Gastrocnemius medialis (tissue), 4 donors: ENCODE results near the gene PIP5K1C. TPM values are rescaled to one million over a fixed set of nuclear protein-coding genes. Genes with fewer than 3 reads are reported as not detected.

Source experiments
- ATAC-seq, 2 donors: fragments of 150-250 bp; one replicate each; pipeline ENCODE4 v1.9.1; 2016
- DNase-seq, 2 donors: peaks; one replicate each; pipeline ENCODE4 v3.0.0-alpha.2; 2019
- H3K27ac ChIP-seq, 4 donors: fragments of 200-600 bp; sonication (generic); 1 replicate in 1 of 4; 2 replicates in 3 of 4; pipeline ENCODE4 v1.5.1; 2016 to 2018; ENCODE audit warnings: mild to moderate bottlenecking in 2 of 4, moderate library complexity in 1 of 4
- H3K27me3 ChIP-seq, 3 donors: fragments of 200-600 bp; sonication (generic) in 2 of 3; 1 replicate in 1 of 3; 2 replicates in 2 of 3; pipeline versions ENCODE4 v1.5.1 to v1.6.0; 2016 to 2019; ENCODE audit warnings: mild to moderate bottlenecking in 1 of 3, moderate library complexity in 1 of 3
- H3K36me3 ChIP-seq, 2 donors: fragments of 200-600 bp; sonication (generic) in 1 of 2; one replicate each; pipeline ENCODE4 v1.5.1; 2017 to 2018
- H3K4me1 ChIP-seq, 2 donors: fragments of 200-600 bp; sonication (generic) in 1 of 2; one replicate each; pipeline ENCODE4 v1.5.1; 2016 to 2017; ENCODE audit warnings: mild to moderate bottlenecking in 2 of 2
- H3K4me3 ChIP-seq, 4 donors: fragments of 200-600 bp; sonication (generic) in 3 of 4; 1 replicate in 1 of 4; 2 replicates in 3 of 4; pipeline ENCODE4 v1.5.1; 2016 to 2019; ENCODE audit warnings: mild to moderate bottlenecking in 2 of 4
- H3K9me3 ChIP-seq, 3 donors: fragments of 200-600 bp; sonication (generic) in 2 of 3; 1 replicate in 1 of 3; 2 replicates in 2 of 3; pipeline ENCODE4 v1.5.1; 2016 to 2019
- CTCF ChIP-seq, 5 experiments: fragments of 450-650 bp in 3 of 5; fragments of 200-600 bp in 2 of 5; sonication (generic) in 2 of 5; IDR thresholded peaks in 4 of 5; conservative IDR thresholded peaks in 1 of 5; 1 replicate in 4 of 5; 2 replicates in 1 of 5; pipeline ENCODE4 v1.5.1; 2016 to 2019; ENCODE audit warnings: antibody characterized with exemption in 5 of 5, mild to moderate bottlenecking in 3 of 5, moderate library complexity in 3 of 5
- POLR2A ChIP-seq, 2 donors: fragments of 450-650 bp; IDR thresholded peaks; one replicate each; pipeline ENCODE4 v1.6.1; 2017; ENCODE audit warnings: antibody characterized with exemption in 2 of 2, mild to moderate bottlenecking in 2 of 2, moderate library complexity in 2 of 2
- in situ Hi-C, 4 donors: fragments of 200-750 bp; cut with MboI; loops; one replicate each; pipeline versions ENCODE4 v1.15.0 to v1.8.0; 2017; ENCODE audit warnings: low sequenced_read_pairs in 4 of 4
- intact Hi-C: fragments of 100-400 bp; cut with DNase I; formaldehyde crosslinking; loops from one replicate; pipeline ENCODE4 v1.15.1; 2023; ENCODE audit warnings: low total_unique reads
- total RNA-seq, 4 donors: library from RNA; depleted of rRNA; stranded (reverse); fragments of >200 nt; gene quantifications; one replicate each; pipeline versions ENCODE4 v1.1.0 to v1.2.3, GENCODE V29; 2016

PIP5K1C gene
- total RNA-seq, 4 donors from 2014 or later, result 8.2 to 18.0 (median 17.3) TPM

- Histone ChIP-seq H3K9me3 (no peaks in the 10 kb centered on the region), H3K27ac (no peak overlapping the region), H3K27me3 (peaks cover 0 to 4% (median 0%) of the 10 kb centered on the region in 3 donors), H3K4me3 (no peak overlapping the region), H3K4me1 (no peaks in the 10 kb centered on the region), H3K36me3 (no peaks in the 10 kb centered on the region)
- ATAC-seq (no peak), DNase-seq (no peak)
- TF ChIP-seq POLR2A (IDR thresholded peaks at IDR 0.05) (no peak), CTCF (IDR thresholded peaks at IDR 0.05 in 4 of 5, conservative IDR thresholded peaks at IDR 0.05 in 1 of 5) (no peak)
- intact Hi-C loops, result no loop called here
- in situ Hi-C loops, result no loop called here
Measured at GRCh38 chr19:3732108-3732507, 31.8 kb upstream of the PIP5K1C start.

- Histone ChIP-seq H3K9me3 (no peaks in the 10 kb centered on the region), H3K4me1 (no peaks in the 10 kb centered on the region), H3K27me3 (no peaks in the 10 kb centered on the region), H3K4me3 (no peak overlapping the region), H3K36me3 (no peaks in the 10 kb centered on the region), H3K27ac (no peak overlapping the region)
- TF ChIP-seq CTCF (IDR thresholded peaks at IDR 0.05 in 4 of 5, conservative IDR thresholded peaks at IDR 0.05 in 1 of 5), result no peak
- no peak for TF ChIP-seq POLR2A (IDR thresholded peaks at IDR 0.05)
- intact Hi-C loops, result no loop called here
- DNase-seq (no peak), ATAC-seq (no peak)
- in situ Hi-C loops, result no loop called here
Measured at GRCh38 chr19:3730457-3730958, 30.2 kb upstream of the PIP5K1C start.

GRCh38 chr19:3725640-3726310, 25.5 kb upstream of the PIP5K1C start:
- DNase-seq (no peak), ATAC-seq (no peak)
- Histone ChIP-seq H3K36me3 (no peaks in the 10 kb centered on the region), H3K9me3 (no peaks in the 10 kb centered on the region), H3K27ac (no peak overlapping the region), H3K4me1 (no peaks in the 10 kb centered on the region), H3K27me3 (peaks cover 30 to 37% (median 31%) of the 10 kb centered on the region in 3 donors), H3K4me3 (no peak overlapping the region)
- in situ Hi-C loops (no loop called here), intact Hi-C loops (no loop called here)
- TF ChIP-seq POLR2A (IDR thresholded peaks at IDR 0.05), result no peak
- no peak for TF ChIP-seq CTCF (IDR thresholded peaks at IDR 0.05 in 4 of 5, conservative IDR thresholded peaks at IDR 0.05 in 1 of 5)

- in situ Hi-C loops, result no loop called here
- TF ChIP-seq CTCF (IDR thresholded peaks at IDR 0.05 in 4 of 5, conservative IDR thresholded peaks at IDR 0.05 in 1 of 5) (no peak), POLR2A (IDR thresholded peaks at IDR 0.05) (no peak)
Measured at GRCh38 chr19:3725121-3725520, 24.9 kb upstream of the PIP5K1C start.

More at GRCh38 chr19:3725121-3725520, 24.9 kb upstream of the PIP5K1C start:
- ATAC-seq (no peak), DNase-seq (no peak)
- H3K27ac ChIP-seq, result no peak overlapping the region
- intact Hi-C loops, result no loop called here
- H3K4me3 ChIP-seq, result no peak overlapping the region
- H3K36me3 ChIP-seq, result no peaks in the 10 kb centered on the region
- H3K9me3 ChIP-seq, result no peaks in the 10 kb centered on the region
- peaks cover 36 to 43% (median 38%) of the 10 kb centered on the region in 3 donors for H3K27me3 ChIP-seq
- no peaks in the 10 kb centered on the region for H3K4me1 ChIP-seq
